RCC 7860 (cell line): ENCODE measurements around the gene IL1RAPL2.

Experiments
- DNase-seq: peaks from one replicate; pipeline ENCODE4 v3.0.0-alpha.2; 2015; ENCODE audit warnings: low spot score
- FAIRE-seq: peaks from 2 replicates; lab custom pipeline; 2012; peaks lifted over from hg19 to GRCh38; lab: Jason Lieb, UNC

IL1RAPL2 gene

GRCh38 chrX:105347373-105347772 lies 781.4 kb downstream of the IL1RAPL2 start:
- DNase-seq, result no peak
- no peak for FAIRE-seq

- DNase-seq (no peak), FAIRE-seq (no peak)
Observed at GRCh38 chrX:105349476-105349875, 783.5 kb downstream of the IL1RAPL2 start.

GRCh38 chrX:105375816-105376215 lies 809.8 kb downstream of the IL1RAPL2 start:
- DNase-seq (no peak), FAIRE-seq (no peak)

GRCh38 chrX:105424729-105425128 lies 858.7 kb downstream of the IL1RAPL2 start:
- DNase-seq (no peak), FAIRE-seq (no peak)

- DNase-seq, result no peak
- FAIRE-seq, result no peak
Observed at GRCh38 chrX:105451401-105451800, 885.4 kb downstream of the IL1RAPL2 start.

- no peak for DNase-seq
- no peak for FAIRE-seq
Observed at GRCh38 chrX:105458846-105459245, 892.8 kb downstream of the IL1RAPL2 start.

GRCh38 chrX:105460376-105460775 lies 894.4 kb downstream of the IL1RAPL2 start:
- no peak for DNase-seq
- FAIRE-seq, result no peak

GRCh38 chrX:105461016-105461415 lies 895.0 kb downstream of the IL1RAPL2 start:
- FAIRE-seq (no peak), DNase-seq (no peak)

- DNase-seq (no peak), FAIRE-seq (no peak)
Observed at GRCh38 chrX:105462186-105462585, 896.2 kb downstream of the IL1RAPL2 start.

GRCh38 chrX:105463473-105463872 lies 897.5 kb downstream of the IL1RAPL2 start:
- DNase-seq (no peak), FAIRE-seq (no peak)

- FAIRE-seq (no peak), DNase-seq (no peak)
Observed at GRCh38 chrX:105464618-105465017, 898.6 kb downstream of the IL1RAPL2 start.

- FAIRE-seq (no peak), DNase-seq (no peak)
Observed at GRCh38 chrX:105468741-105469140, 902.7 kb downstream of the IL1RAPL2 start.

- DNase-seq, result no peak
- no peak for FAIRE-seq
Observed at GRCh38 chrX:105471597-105471996, 905.6 kb downstream of the IL1RAPL2 start.

- FAIRE-seq, result no peak
- DNase-seq, result no peak
Observed at GRCh38 chrX:105475801-105476200, 909.8 kb downstream of the IL1RAPL2 start.

GRCh38 chrX:105477351-105477750 lies 911.4 kb downstream of the IL1RAPL2 start:
- FAIRE-seq, result no peak

GRCh38 chrX:105480646-105481310 lies 914.8 kb downstream of the IL1RAPL2 start:
- no peak for DNase-seq
- FAIRE-seq, result no peak

More at GRCh38 chrX:105477351-105477750, 911.4 kb downstream of the IL1RAPL2 start:
- no peak for DNase-seq

- DNase-seq, result no peak
- FAIRE-seq, result no peak
Observed at GRCh38 chrX:105483011-105483410, 917.0 kb downstream of the IL1RAPL2 start.

- DNase-seq, result no peak
Observed at GRCh38 chrX:105488716-105489115, 922.7 kb downstream of the IL1RAPL2 start.

GRCh38 chrX:105495376-105495775 lies 929.4 kb downstream of the IL1RAPL2 start:
- DNase-seq (no peak), FAIRE-seq (no peak)

More at GRCh38 chrX:105488716-105489115, 922.7 kb downstream of the IL1RAPL2 start:
- FAIRE-seq, result no peak

- DNase-seq (no peak), FAIRE-seq (no peak)
Observed at GRCh38 chrX:105502336-105502735, 936.3 kb downstream of the IL1RAPL2 start.

GRCh38 chrX:105515561-105515960 lies 949.6 kb downstream of the IL1RAPL2 start:
- FAIRE-seq (no peak), DNase-seq (no peak)

GRCh38 chrX:105526431-105526830 lies 960.4 kb downstream of the IL1RAPL2 start:
- DNase-seq (no peak), FAIRE-seq (no peak)

- FAIRE-seq, result no peak
Observed at GRCh38 chrX:105527759-105528158, 961.8 kb downstream of the IL1RAPL2 start.

More at GRCh38 chrX:105527759-105528158, 961.8 kb downstream of the IL1RAPL2 start:
- no peak for DNase-seq
